Esophagus squamous epithelium (tissue), 4 donors: Measurements from ENCODE around the gene CCDC194.

Source experiments
- CTCF ChIP-seq, 6 experiments: fragments of 450-650 bp in 4 of 6; fragments of 200-600 bp in 2 of 6; sonication (generic) in 2 of 6; IDR thresholded peaks; one replicate each; pipeline ENCODE4 v1.5.1; 2016 to 2019; ENCODE audit warnings: antibody characterized with exemption in 6 of 6, mild to moderate bottlenecking in 4 of 6, moderate library complexity in 4 of 6
- POLR2A ChIP-seq, 4 donors: fragments of 450-650 bp; IDR thresholded peaks; one replicate each; pipeline ENCODE4 v1.6.1; 2017; ENCODE audit warnings: antibody characterized with exemption in 4 of 4, mild to moderate bottlenecking in 4 of 4, moderate library complexity in 3 of 4

GRCh38 chr19:17353386-17353785 is 40.6 kb downstream of the CCDC194 start:
- TF ChIP-seq CTCF (IDR thresholded peaks at IDR 0.05) (no peak), POLR2A (IDR thresholded peaks at IDR 0.05) (no peak)
